Smooth muscle cell of the brain vasculature (primary cell): ENCODE measurements around the gene CPN1.

Experiments used
- DNase-seq: peaks from one replicate; pipeline ENCODE4 v3.0.0-alpha.2; 2012; ENCODE audit warnings: low read depth, low spot score

Gene CPN1

DNA sequence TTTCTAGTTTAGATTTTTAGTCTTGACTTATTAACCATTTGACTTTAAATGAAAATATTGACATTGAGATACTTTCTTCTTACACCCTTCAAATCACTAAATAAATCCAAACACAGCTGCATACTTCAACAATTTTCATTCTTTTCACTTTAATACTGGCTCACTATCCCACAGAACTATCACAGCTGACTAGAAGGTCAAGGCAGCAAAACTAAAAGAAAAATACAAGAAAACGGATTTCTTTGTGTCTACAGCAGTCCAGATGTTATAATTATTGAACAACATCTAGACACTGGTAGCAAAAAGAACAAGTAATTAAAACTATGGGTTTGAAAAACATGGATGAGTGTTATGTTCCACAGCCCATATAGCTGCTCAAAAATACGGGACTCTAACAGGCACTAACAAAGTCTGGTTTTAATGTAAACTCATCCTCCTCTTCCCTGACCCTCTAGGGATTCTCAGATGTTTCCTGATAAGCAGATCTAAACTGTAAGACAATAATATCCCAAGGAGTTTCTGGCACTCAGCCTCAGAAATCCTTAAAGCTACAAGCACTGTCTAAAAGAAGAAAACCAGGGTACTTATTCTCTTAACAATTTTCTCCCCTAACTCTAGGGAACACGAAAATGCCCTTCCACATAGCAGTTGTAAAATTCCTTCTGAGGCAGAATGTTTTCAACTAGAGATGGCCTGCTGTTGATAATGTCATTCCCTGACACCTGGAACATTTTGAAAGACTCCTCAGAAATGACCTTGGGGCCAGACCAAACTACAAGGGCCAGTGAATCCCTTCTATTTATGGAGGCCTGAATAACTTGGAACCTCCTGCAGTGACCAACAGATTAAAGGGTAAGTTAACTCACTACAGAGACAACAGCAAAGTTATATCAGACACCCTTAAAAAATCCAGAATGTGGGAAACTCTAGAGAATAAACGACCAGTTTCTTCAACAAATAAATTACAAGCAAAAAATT, 84.7 kb downstream of the CPN1 start:
- no peak for DNase-seq

DNA sequence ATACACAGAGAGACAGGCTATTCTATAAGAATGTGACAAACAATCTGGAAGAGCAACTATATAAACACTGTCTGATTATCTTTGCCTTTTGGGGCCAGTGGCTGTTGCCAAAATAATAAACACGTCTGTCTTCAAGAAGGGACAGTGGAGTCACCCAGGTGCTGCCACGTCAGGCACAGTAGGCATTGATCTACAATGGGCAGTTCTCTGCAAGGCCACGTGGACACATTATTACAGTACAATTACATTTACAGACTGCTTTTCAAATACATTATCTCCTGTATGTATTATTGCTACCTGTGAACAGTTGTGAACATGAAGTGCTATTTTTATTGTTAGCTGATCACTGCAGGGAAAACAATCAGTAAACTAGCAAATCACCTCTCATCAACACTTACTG, 86.0 kb downstream of the CPN1 start:
- no peak for DNase-seq

DNA sequence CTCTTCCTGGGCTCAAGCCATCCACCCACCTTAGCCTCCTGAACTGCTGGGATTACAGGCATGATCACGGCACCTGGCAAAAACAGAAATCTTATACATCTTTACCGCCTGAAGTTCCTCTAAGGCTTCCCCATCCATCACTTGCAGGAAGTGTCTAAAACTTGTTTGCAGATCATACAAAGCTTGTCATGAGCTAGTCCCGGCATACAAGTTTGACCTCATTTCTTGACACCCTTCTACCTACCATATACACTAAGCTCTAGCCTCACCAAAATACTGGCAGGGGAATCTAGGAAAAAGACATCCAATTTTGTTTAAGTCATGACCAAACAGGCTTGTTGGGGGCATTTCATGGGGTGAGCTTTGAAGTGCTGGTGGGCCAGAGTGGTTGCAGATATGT, 86.4 kb downstream of the CPN1 start:
- no peak for DNase-seq

DNA sequence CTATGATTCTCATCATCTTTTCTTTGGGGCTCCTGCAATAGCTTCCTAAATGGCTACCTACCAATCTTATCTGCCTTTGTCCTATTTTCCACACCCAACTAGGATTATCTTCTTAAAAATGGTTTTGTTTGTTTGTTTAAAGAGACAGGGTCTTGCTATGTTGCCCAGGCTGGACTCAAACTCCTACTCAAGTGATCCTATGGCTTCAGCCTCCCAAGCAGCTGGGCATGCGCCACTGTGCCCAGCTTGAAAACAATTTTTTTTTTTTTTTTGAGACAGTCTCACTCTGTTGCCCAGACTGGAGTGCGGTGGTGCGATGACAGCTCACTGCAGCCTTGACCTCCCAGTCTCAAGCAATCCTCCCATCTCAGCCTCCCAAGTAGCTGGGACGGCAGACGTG, 86.9 kb downstream of the CPN1 start:
- DNase-seq, result no peak

DNA sequence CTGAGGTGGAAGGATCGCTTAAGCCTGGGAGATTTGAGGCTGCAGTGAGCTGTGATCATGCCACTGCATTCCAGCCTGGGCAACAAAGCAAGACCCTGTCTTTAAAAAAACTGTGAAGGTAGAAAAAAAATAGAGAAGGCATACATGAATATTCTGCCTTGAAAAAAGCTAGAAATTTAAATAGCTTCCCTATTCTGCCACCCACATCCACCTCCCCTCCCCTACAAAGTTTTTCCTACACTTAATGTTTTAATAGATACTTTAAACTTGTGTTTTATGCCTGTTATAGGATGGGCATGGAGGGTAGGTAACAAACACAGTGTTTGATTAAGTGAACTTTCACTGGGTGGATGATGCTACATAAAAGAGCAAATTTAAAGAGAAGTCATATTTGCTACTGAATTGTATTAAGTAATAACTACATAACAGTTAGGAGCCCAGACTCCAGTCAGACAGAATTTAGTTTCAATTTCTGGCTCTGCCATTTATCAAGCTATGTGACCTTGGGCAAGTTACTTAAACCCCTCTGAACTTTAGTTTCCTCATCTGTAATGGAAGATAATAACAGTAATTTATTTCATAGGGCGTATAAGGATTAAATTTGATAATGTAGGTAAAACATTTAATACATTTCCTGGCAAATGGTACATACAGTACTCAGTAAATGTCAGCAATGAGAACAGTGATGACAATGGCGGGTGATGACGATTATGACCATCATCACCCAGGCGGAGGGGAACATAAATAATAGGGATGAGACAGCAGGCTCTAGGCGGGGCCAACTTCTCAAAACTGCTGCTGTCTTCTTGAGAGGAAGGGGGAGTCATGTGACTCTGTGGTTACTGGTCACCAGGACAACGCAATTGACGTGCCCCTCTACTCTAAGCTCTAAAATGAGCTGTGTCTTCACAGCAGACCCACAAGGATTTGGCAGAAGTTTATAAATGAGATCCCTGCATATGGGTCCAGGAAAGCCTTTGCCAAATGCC, 87.7 kb downstream of the CPN1 start:
- DNase-seq, result no peak
